Hypothalamus (tissue), 51 donors: ENCODE data around the gene WFDC10B.
"Not testable (repeated sequence)": the region's sequence is repeated elsewhere in the genome, so short reads cannot be mapped to it uniquely, and the experiment has no call there.

Source experiments
- DNase-seq, 51 donors: peaks; one replicate each; lab custom pipeline; 2025; lab: John Stamatoyannopoulos, UW

The WFDC10B gene

GRCh38 chr20:45704969-45705637 lies at the start of gene WFDC10B:
WFDC10B (minus strand) TSS chr20:45705019; CDS start chr20:45685992, 19,027 bp downstream.
- peak in 1 of 51 donors; percentile 0 for DNase-seq

- no peak for DNase-seq
These were observed 47.9 kb upstream of the WFDC10B start for GRCh38 chr20:45752746-45753145.

- DNase-seq = no peak
These were observed 46.9 kb upstream of the WFDC10B start for GRCh38 chr20:45751721-45752120.

- no peak for DNase-seq
These were observed 40.2 kb upstream of the WFDC10B start for GRCh38 chr20:45745015-45745414.

- DNase-seq = no peak
These were observed 37.8 kb upstream of the WFDC10B start for GRCh38 chr20:45742596-45742995.

GRCh38 chr20:45735988-45736387 lies 31.2 kb upstream of the WFDC10B start:
- no peak for DNase-seq

GRCh38 chr20:45735552-45735951 lies 30.7 kb upstream of the WFDC10B start:
- no peak for DNase-seq

GRCh38 chr20:45732199-45732598 lies 27.4 kb upstream of the WFDC10B start:
- DNase-seq = no peak

- DNase-seq = no peak
These were observed 22.2 kb upstream of the WFDC10B start for GRCh38 chr20:45727044-45727443.

- DNase-seq = no peak
These were observed 20.3 kb upstream of the WFDC10B start for GRCh38 chr20:45725134-45725533.

GRCh38 chr20:45722047-45722446 lies 17.2 kb upstream of the WFDC10B start, which contains the start of gene SPINT4:
SPINT4 (plus strand) TSS chr20:45722347; CDS start chr20:45722368, 21 bp downstream.
- no peak for DNase-seq

GRCh38 chr20:45716141-45716688 lies 11.4 kb upstream of the WFDC10B start:
- not testable (repeated sequence) for DNase-seq

GRCh38 chr20:45701873-45702272 lies 2.9 kb downstream of the WFDC10B start, which contains the start of gene WFDC13:
WFDC13 (plus strand) TSS chr20:45702038; CDS start chr20:45702124, 86 bp downstream.
- no peak for DNase-seq

GRCh38 chr20:45701104-45701503 lies 3.7 kb downstream of the WFDC10B start:
- no peak for DNase-seq

GRCh38 chr20:45695496-45695895 lies 9.3 kb downstream of the WFDC10B start:
- no peak for DNase-seq

GRCh38 chr20:45693346-45693745 lies 11.5 kb downstream of the WFDC10B start:
- DNase-seq = not testable (repeated sequence)

GRCh38 chr20:45685896-45686295 lies 18.9 kb downstream of the WFDC10B start:
- no peak for DNase-seq

GRCh38 chr20:45679650-45680049 lies 25.2 kb downstream of the WFDC10B start:
- DNase-seq = no peak

GRCh38 chr20:45672765-45673164 lies 32.1 kb downstream of the WFDC10B start:
- no peak for DNase-seq

GRCh38 chr20:45670139-45670538 lies 34.7 kb downstream of the WFDC10B start, which contains the start of gene WFDC11:
WFDC11 (minus strand) TSS chr20:45670239; CDS start chr20:45650600, 19,639 bp downstream.
- DNase-seq = no peak

GRCh38 chr20:45657038-45657437 lies 47.8 kb downstream of the WFDC10B start:
- not testable (repeated sequence) for DNase-seq

GRCh38 chr20:45651726-45652125 lies 53.1 kb downstream of the WFDC10B start:
- not testable (repeated sequence) for DNase-seq
